HepG2 (cell line): ENCODE results near the gene RHBDL3. TPM values are rescaled to one million over a fixed set of nuclear protein-coding genes. Genes with fewer than 3 reads are reported as not detected.

Experiments
- BCLAF1 ChIP-seq: fragments of 450-650 bp; IDR thresholded peaks from 2 replicates; pipeline ENCODE4 v1.6.1; 2017; ENCODE audit warnings: mild to moderate bottlenecking
- CHCHD3 ChIP-seq: sonication (generic); formaldehyde crosslinking; IDR thresholded peaks from 2 replicates; pipeline ENCODE4 v1.8.0; 2022; ENCODE audit warnings: mild to moderate bottlenecking, missing genetic modification reagents, moderate library complexity
- DRAP1 ChIP-seq: IDR thresholded peaks from 2 replicates; pipeline ENCODE4 v1.6.1; 2016; ENCODE audit warnings: missing genetic modification reagents, missing compliant biosample characterization
- JDP2 ChIP-seq: sonication (generic); formaldehyde crosslinking; IDR thresholded peaks from 2 replicates; pipeline ENCODE4 v1.8.1; 2022; ENCODE audit warnings: missing genetic modification reagents, borderline replicate concordance
- NAIF1 ChIP-seq: sonication (generic); formaldehyde crosslinking; IDR thresholded peaks from 2 replicates; pipeline ENCODE4 v1.5.0; 2020; ENCODE audit warnings: mild to moderate bottlenecking, missing genetic modification reagents, borderline replicate concordance
- RBM39 ChIP-seq: fragments of 200-400 bp; formaldehyde crosslinking; IDR thresholded peaks from one replicate; pipeline ENCODE4 v1.6.1; 2018; ENCODE audit warnings: antibody characterized with exemption, mild to moderate bottlenecking, low read depth, low read length; ENCODE audit not compliant: poor library complexity, severe bottlenecking
- SIN3B ChIP-seq: fragments of 150-350 bp; IDR thresholded peaks from 2 replicates; pipeline ENCODE4 v1.6.1; 2014; ENCODE audit warnings: low read length
- SIX4 ChIP-seq: sonication (generic); formaldehyde crosslinking; IDR thresholded peaks from 2 replicates; pipeline ENCODE4 v1.4.0; 2020; ENCODE audit warnings: missing genetic modification reagents
- SRSF4 ChIP-seq: fragments of 200-400 bp; formaldehyde crosslinking; IDR thresholded peaks from one replicate; pipeline ENCODE4 v1.6.1; 2018; ENCODE audit warnings: mild to moderate bottlenecking, low read depth, low read length, moderate library complexity; ENCODE audit not compliant: poor library complexity, severe bottlenecking
- TBX3 ChIP-seq: fragments of 450-650 bp; IDR thresholded peaks from 2 replicates; pipeline ENCODE4 v1.6.1; 2017; ENCODE audit warnings: antibody characterized with exemption, mild to moderate bottlenecking, inconsistent platforms, borderline replicate concordance
- USF2 ChIP-seq, 2 experiments: sonication (generic) in 1 of 2; formaldehyde crosslinking in 1 of 2; IDR thresholded peaks; 2 replicates each; pipeline versions ENCODE4 v1.5.1 to v1.6.1; 2011 to 2020; ENCODE audit warnings: borderline replicate concordance in 1 of 2, low read depth in 1 of 2, low read length in 1 of 2, mild to moderate bottlenecking in 1 of 2, missing genetic modification reagents in 1 of 2, moderate library complexity in 1 of 2
- ZBTB34 ChIP-seq: sonication (generic); formaldehyde crosslinking; IDR thresholded peaks from 2 replicates; pipeline ENCODE4 v1.8.0; 2022; ENCODE audit warnings: mild to moderate bottlenecking, missing genetic modification reagents
- ZKSCAN5 ChIP-seq: sonication (generic); formaldehyde crosslinking; IDR thresholded peaks from 2 replicates; pipeline ENCODE4 v1.5.1; 2020; ENCODE audit warnings: mild to moderate bottlenecking, missing genetic modification reagents
- ZNF124 ChIP-seq: sonication (generic); formaldehyde crosslinking; IDR thresholded peaks from 2 replicates; pipeline ENCODE4 v1.4.0; 2020; ENCODE audit warnings: missing genetic modification reagents
- ZNF234 ChIP-seq: sonication (generic); formaldehyde crosslinking; conservative IDR thresholded peaks from 2 replicates; pipeline ENCODE4 v1.5.1; 2020; ENCODE audit warnings: mild to moderate bottlenecking, missing genetic modification reagents
- ZNF33A ChIP-seq: sonication (generic); formaldehyde crosslinking; IDR thresholded peaks from 2 replicates; pipeline ENCODE4 v1.5.1; 2020; ENCODE audit warnings: missing genetic modification reagents, mild to moderate bottlenecking, moderate library complexity, borderline replicate concordance
- ZNF501 ChIP-seq: sonication (generic); formaldehyde crosslinking; IDR thresholded peaks from 2 replicates; pipeline ENCODE4 v1.5.1; 2020; ENCODE audit warnings: mild to moderate bottlenecking, moderate library complexity, missing genetic modification reagents
- ZNF547 ChIP-seq: sonication (generic); formaldehyde crosslinking; IDR thresholded peaks from 2 replicates; pipeline ENCODE4 v1.5.1; 2020; ENCODE audit warnings: mild to moderate bottlenecking, missing genetic modification reagents
- ZNF660 ChIP-seq: sonication (generic); formaldehyde crosslinking; IDR thresholded peaks from 2 replicates; pipeline ENCODE4 v1.5.1; 2020; ENCODE audit warnings: mild to moderate bottlenecking, low read depth, missing genetic modification reagents, borderline replicate concordance
- ZSCAN20 ChIP-seq: sonication (generic); formaldehyde crosslinking; IDR thresholded peaks from 2 replicates; pipeline ENCODE4 v1.4.0; 2020; ENCODE audit warnings: missing genetic modification reagents, mild to moderate bottlenecking, borderline replicate concordance
- polyA plus RNA-seq, 8 experiments: library from polyadenylated mRNA; depleted of rRNA in 3 of 8; stranded (reverse) in 7 of 8; unstranded in 1 of 8; fragments of >200 nt; fragmentation: Illumina TruSeq in 4 of 8; extraction: Trizol in 4 of 8; gene quantifications; 2 replicates each; pipeline versions ENCODE4 v1.2.1 to v1.2.3, GENCODE V29; 2011 to 2016; ENCODE audit warnings: low read depth in 4 of 8, missing spikeins in 1 of 8, mixed read lengths in 1 of 8; ENCODE audit not compliant: insufficient read depth in 1 of 8
- total RNA-seq, 5 experiments: library from RNA; depleted of rRNA; stranded (reverse); fragments of >200 nt; fragmentation: Illumina TruSeq; extraction: Trizol; gene quantifications; 2 replicates each; pipeline ENCODE4 v1.2.3, GENCODE V29; 2016; ENCODE audit warnings: low read depth in 1 of 5

RHBDL3 gene
- total and polyA plus RNA-seq, 2 of the 13 experiments (the other 11 are each of a cell fraction or from before 2014, with no cell fraction given): 0.09 TPM; not detected in 1

GRCh38 chr17:32349854-32350665 lies 84.4 kb downstream of the RHBDL3 start, which contains the start of gene ZNF207 (continued):
- TF ChIP-seq BCLAF1: no peak
- no peak for TF ChIP-seq ZKSCAN5 (CRISPR knock-in tag)
- no peak for TF ChIP-seq SRSF4
- no peak for TF ChIP-seq SIX4
- TF ChIP-seq JDP2 (CRISPR knock-in tag): no peak
- no peak for TF ChIP-seq ZNF33A (CRISPR knock-in tag)
- TF ChIP-seq DRAP1 (CRISPR knock-in tag): peak; percentile 94
- TF ChIP-seq ZNF124 (CRISPR knock-in tag): no peak
- TF ChIP-seq TBX3: peak; percentile 35; the same call in 1 of the 2 replicates
- TF ChIP-seq ZSCAN20: no peak
- TF ChIP-seq SIN3B: peak; percentile 67; the same call in 1 of the 2 replicates
- TF ChIP-seq ZNF501 (CRISPR knock-in tag): peak; percentile 66
- TF ChIP-seq ZNF234: no peak
- peak; percentile 30; the same call in 1 of the 2 replicates for TF ChIP-seq NAIF1
- peak; percentile 77 for TF ChIP-seq ZNF547
- TF ChIP-seq ZBTB34 (CRISPR knock-in tag): no peak
- TF ChIP-seq CHCHD3 (CRISPR knock-in tag): no peak
- no peak for TF ChIP-seq ZNF660 (CRISPR knock-in tag)
- TF ChIP-seq USF2 (IDR thresholded peaks at IDR 0.05; ENCODE audit: low read depth, low read length): peak; percentile 95
- peak; percentile 97; the same call in 1 of the 2 replicates for TF ChIP-seq USF2 (CRISPR knock-in tag; IDR thresholded peaks at IDR 0.05; ENCODE audit: borderline replicate concordance)
- TF ChIP-seq RBM39: peak; percentile 38
